ENCODE results near the gene LYPD1. TPM values are rescaled to one million over a fixed set of nuclear protein-coding genes. Genes with fewer than 3 reads are reported as not detected.

The LYPD1 gene
- total RNA-seq, 6 experiments from 2014 or later, result 0.27 to 1.5 (median 0.81) TPM; not detected in 1

DNA sequence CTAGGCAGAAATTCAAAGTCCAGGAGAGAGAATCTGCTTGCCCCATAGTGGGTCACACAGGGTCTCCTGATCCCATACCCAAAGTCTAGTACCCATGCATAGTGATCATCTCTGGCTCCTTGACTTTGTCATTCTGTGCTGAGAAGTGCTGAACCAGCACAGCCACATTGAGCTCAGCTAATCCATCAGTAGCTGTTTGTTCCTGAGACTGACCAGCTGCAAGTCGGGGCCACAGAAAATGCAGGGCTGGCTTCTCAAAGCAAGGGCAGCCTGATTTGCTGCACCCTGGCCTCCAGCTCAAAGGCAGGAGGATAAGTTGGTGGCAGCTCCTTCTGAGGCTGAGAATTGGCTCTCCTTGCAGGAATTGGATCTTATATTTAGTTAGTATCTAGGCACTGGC is 72.2 kb downstream of the LYPD1 start:
- no peak overlapping the region for H3K4me3 ChIP-seq
- no peaks in the 10 kb centered on the region for H3K36me3 ChIP-seq
- no peak overlapping the region for H3K27ac ChIP-seq
- TF ChIP-seq CTCF (IDR thresholded peaks at IDR 0.05) (no peak), POLR2A (IDR thresholded peaks at IDR 0.05) (no peak)
- no peaks in the 10 kb centered on the region for H3K9me3 ChIP-seq
- no peak for DNase-seq
- ATAC-seq, result no peak
- no peaks in the 10 kb centered on the region for H3K27me3 ChIP-seq
- intact Hi-C loops (cut with DNase I), result no loop called here
- WGBS (ENCODE audit: insufficient coverage, low coverage, low lambda C conversion rate, missing lambda C conversion rate), result no CpG with 5 or more reads among the region's 1 CpG
- H3K4me1 ChIP-seq, result no peaks in the 10 kb centered on the region

DNA sequence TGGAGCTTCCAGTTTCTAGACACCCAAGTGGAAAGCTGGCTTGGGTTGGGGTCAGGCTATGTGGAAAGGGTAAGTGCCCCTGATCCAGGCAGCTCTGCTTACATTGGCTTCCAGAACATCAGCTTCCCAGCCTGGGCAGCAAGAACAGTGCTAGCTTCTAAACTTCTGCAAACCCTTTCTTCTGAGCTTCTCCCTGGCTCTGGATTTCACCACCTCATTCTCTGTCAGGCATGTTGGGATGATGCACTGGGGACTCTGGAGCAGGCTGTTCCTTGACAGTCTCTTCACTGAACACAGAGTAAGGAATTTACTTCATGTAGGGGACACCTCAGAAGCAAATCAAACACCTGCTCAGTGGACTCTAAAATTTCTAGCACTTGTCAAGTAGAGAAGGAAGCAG is 72.8 kb downstream of the LYPD1 start:
- intact Hi-C loops (cut with DNase I), result no loop called here
- Histone ChIP-seq H3K36me3 (no peaks in the 10 kb centered on the region), H3K27ac (no peak overlapping the region), H3K27me3 (no peaks in the 10 kb centered on the region), H3K9me3 (no peaks in the 10 kb centered on the region), H3K4me3 (no peak overlapping the region), H3K4me1 (no peaks in the 10 kb centered on the region)
- DNase-seq, result no peak
- no peak for TF ChIP-seq CTCF (IDR thresholded peaks at IDR 0.05)
- TF ChIP-seq POLR2A (IDR thresholded peaks at IDR 0.05), result no peak
- no peak for ATAC-seq

GRCh38 chr2:132595693-132596092 is 74.3 kb downstream of the LYPD1 start:
- intact Hi-C loops (cut with DNase I), result no loop called here
- DNase-seq (no peak), ATAC-seq (no peak)
- no peaks in the 10 kb centered on the region for H3K27me3 ChIP-seq
- H3K4me1 ChIP-seq, result no peaks in the 10 kb centered on the region
- no peak for TF ChIP-seq POLR2A (IDR thresholded peaks at IDR 0.05)
- TF ChIP-seq CTCF (IDR thresholded peaks at IDR 0.05), result no peak
- H3K36me3 ChIP-seq, result no peaks in the 10 kb centered on the region
- 76% methylated on average over 2 of the region's 2 CpGs for WGBS (ENCODE audit: insufficient coverage, low coverage, low lambda C conversion rate, missing lambda C conversion rate)
- no peak overlapping the region for H3K4me3 ChIP-seq
- no peaks in the 10 kb centered on the region for H3K9me3 ChIP-seq
- no peak overlapping the region for H3K27ac ChIP-seq

DNA sequence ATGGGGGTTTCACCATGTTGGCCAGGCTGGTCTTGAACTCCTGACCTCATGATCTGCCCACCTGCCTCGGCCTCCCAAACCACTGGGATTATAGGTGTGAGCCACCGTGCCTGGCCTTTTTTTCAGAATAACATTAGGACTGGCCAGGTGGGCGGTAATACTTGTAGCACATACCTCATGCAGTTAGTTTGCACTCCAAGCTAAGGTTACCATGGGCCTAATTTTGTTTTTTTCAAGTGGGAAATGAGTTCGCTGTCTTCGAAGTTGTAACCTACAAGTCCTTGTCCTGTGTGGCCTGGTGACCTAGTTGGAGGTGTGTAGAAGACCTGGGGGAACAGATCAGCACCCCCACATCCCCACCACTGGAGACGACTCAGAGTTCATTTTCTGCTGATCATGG is 74.8 kb downstream of the LYPD1 start:
- TF ChIP-seq CTCF (IDR thresholded peaks at IDR 0.05) (no peak), POLR2A (IDR thresholded peaks at IDR 0.05) (no peak)
- Histone ChIP-seq H3K4me1 (peaks cover 0 to 4% (median 2%) of the 10 kb centered on the region in 4 donors), H3K9me3 (no peaks in the 10 kb centered on the region), H3K4me3 (no peak overlapping the region), H3K27me3 (no peaks in the 10 kb centered on the region), H3K36me3 (no peaks in the 10 kb centered on the region), H3K27ac (no peak overlapping the region)
- 78% methylated on average over 4 of the region's 6 CpGs for whole genome bisulfite sequencing (ENCODE audit: insufficient coverage, low coverage, low lambda C conversion rate, missing lambda C conversion rate)
- ATAC-seq (no peak), DNase-seq (no peak)
- intact Hi-C loops (cut with DNase I), result no loop called here

All from right lobe of liver (tissue), 6 donors.